ENCODE measurements around the gene ATF7. TPM values are rescaled to one million over a fixed set of nuclear protein-coding genes. Genes with fewer than 3 reads are reported as not detected.
"Not testable (repeated sequence)": the region's sequence is repeated elsewhere in the genome, so short reads cannot be mapped to it uniquely, and the experiment has no call there.

Gene ATF7
- total RNA-seq, 2 experiments from 2014 or later: 13.3 to 14.3 TPM

DNA sequence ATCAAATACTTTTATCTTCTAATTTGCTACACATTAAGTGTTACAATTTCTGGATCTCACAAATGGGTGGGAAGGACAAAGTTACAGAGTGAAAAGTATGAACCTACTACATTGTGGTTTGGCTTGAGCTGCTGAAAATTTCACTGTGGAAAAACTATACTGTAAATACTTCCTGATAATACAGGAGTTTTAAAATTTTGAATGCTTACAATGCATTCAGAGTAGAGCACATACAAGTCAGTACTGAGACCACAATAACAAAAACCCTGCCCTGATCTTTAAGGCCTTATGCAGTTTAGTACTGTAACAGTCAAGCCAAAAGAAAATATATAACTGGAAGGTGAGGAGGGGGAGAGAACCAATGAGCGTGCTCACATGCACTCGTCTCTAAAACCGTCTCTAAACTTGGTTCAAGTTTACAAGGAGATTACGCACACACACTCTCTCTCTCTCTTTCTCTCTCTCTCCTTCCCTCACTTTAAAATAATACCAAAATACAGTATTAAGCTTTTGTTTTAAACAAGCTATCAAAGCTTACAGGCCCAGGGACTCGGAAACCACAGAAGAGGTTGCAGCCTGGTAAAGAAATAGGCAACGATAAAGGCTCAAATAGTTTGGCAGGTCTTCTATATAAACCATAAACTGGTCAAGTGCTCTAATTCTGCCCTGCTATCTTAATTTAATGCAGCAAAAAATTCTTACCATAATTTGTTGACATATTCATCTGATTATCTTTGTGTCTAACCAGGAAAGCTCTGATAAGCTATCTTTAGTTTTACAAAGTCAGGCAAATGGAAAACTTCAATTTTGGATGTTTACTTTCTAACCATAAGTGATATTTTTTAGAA is 58.0 kb downstream of the ATF7 start:
- CTCF ChIA-PET: no interaction called here
- H3K27ac Mint-ChIP-seq: peak overlapping the region; percentile 63
- ATAC-seq (ENCODE audit: poor library complexity): no peak
- H3K9me3 Mint-ChIP-seq: no peaks in the 10 kb centered on the region
- peaks cover 84% of the 10 kb centered on the region for H3K4me1 Mint-ChIP-seq (ENCODE audit: low read depth)
- Histone ChIP-seq H3K9me3 (ENCODE audit: control insufficient read depth in 1 of 2, insufficient read depth in 1 of 2, low read length in 2 of 2) (no peaks in the 10 kb centered on the region), H3K4me1 (ENCODE audit: insufficient read depth, low read length) (peaks cover 38% of the 10 kb centered on the region), H3K27me3 (ENCODE audit: control insufficient read depth in 1 of 2, insufficient read depth in 2 of 2, low read length in 2 of 2) (no peaks in the 10 kb centered on the region), H3K4me3 (ENCODE audit: low read length) (no peak overlapping the region), H3K27ac (ENCODE audit: low read depth in 1 of 2, low read length in 2 of 2) (no peak overlapping the region), H3K36me3 (ENCODE audit: insufficient read depth, low read length) (no peaks in the 10 kb centered on the region)
- POLR2A ChIA-PET: interaction anchor here (0.8 to 1.2 kb wide), 2 partner anchors 67 to 107 kb away, joined by 3 read pairs; partner anchors contain the start of genes ATP5MC2 and TARBP2
- intact Hi-C loops (cut with DNase I, micrococcal nuclease): no loop called here
- H3K36me3 Mint-ChIP-seq (ENCODE audit: low read depth): peaks cover 6% of the 10 kb centered on the region
- TF ChIP-seq, protein P1, sequence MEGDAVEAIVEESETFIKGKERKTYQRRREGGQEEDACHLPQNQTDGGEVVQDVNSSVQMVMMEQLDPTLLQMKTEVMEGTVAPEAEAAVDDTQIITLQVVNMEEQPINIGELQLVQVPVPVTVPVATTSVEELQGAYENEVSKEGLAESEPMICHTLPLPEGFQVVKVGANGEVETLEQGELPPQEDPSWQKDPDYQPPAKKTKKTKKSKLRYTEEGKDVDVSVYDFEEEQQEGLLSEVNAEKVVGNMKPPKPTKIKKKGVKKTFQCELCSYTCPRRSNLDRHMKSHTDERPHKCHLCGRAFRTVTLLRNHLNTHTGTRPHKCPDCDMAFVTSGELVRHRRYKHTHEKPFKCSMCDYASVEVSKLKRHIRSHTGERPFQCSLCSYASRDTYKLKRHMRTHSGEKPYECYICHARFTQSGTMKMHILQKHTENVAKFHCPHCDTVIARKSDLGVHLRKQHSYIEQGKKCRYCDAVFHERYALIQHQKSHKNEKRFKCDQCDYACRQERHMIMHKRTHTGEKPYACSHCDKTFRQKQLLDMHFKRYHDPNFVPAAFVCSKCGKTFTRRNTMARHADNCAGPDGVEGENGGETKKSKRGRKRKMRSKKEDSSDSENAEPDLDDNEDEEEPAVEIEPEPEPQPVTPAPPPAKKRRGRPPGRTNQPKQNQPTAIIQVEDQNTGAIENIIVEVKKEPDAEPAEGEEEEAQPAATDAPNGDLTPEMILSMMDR (IDR thresholded peaks at IDR 0.05): no peak
- no peak for DNase-seq
- H3K4me3 Mint-ChIP-seq: no peak overlapping the region
- no peaks in the 10 kb centered on the region for H3K27me3 Mint-ChIP-seq

- H3K4me3 ChIP-seq (ENCODE audit: low read length); H3K9me3 Mint-ChIP-seq; H3K27ac ChIP-seq (ENCODE audit: low read depth in 1 of 2, low read length in 2 of 2); DNase-seq; H3K36me3 ChIP-seq (ENCODE audit: insufficient read depth, low read length); H3K4me3 Mint-ChIP-seq; H3K36me3 Mint-ChIP-seq (ENCODE audit: low read depth); H3K27ac Mint-ChIP-seq; H3K27me3 Mint-ChIP-seq; H3K27me3 ChIP-seq (ENCODE audit: control insufficient read depth in 1 of 2, insufficient read depth in 2 of 2, low read length in 2 of 2); ATAC-seq (ENCODE audit: poor library complexity); POLR2A ChIA-PET; H3K9me3 ChIP-seq (ENCODE audit: control insufficient read depth in 1 of 2, insufficient read depth in 1 of 2, low read length in 2 of 2): not testable (repeated sequence)
- peaks cover 81% of the 10 kb centered on the region for H3K4me1 Mint-ChIP-seq (ENCODE audit: low read depth)
- H3K4me1 ChIP-seq (ENCODE audit: insufficient read depth, low read length): peaks cover 25% of the 10 kb centered on the region
- intact Hi-C loops (cut with DNase I, micrococcal nuclease): loop anchor here in 1 of 2 experiments (2.0 kb wide), 1 partner anchor 61 kb away; the partner anchor contains the start of gene ATF7
- CTCF ChIA-PET: interaction anchor here (0.7 to 1.2 kb wide), 2 partner anchors 16 to 662 kb away, joined by 3 read pairs; no protein-coding TSS in a partner anchor
Observed at GRCh38 chr12:53565376-53565775, 60.8 kb downstream of the ATF7 start.

DNA sequence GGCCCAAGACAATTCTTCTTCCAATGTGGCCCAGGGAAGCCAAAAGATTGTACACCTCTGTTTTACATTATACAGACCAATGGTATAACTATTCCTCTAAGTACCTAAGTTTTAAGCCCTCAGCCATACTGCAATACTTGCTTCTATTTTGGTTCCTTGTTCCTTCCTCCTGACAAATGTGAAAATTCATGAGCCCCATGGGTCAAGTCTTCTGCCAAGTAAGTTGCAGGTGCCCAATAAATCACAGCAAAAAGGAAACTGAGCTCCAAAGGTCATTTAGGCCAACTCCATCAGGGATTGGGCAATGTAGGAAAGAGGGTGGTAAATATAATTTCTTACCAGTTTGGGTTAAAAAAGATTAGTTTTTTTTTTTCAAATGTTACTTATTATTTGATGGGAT is 61.2 kb downstream of the ATF7 start:
- H3K4me1 Mint-ChIP-seq (ENCODE audit: low read depth): peaks cover 77% of the 10 kb centered on the region
- DNase-seq: no peak
- TF ChIP-seq, protein P1 (IDR thresholded peaks at IDR 0.05): no peak
- H3K27ac ChIP-seq (ENCODE audit: low read depth in 1 of 2, low read length in 2 of 2): no peak overlapping the region
- no peaks in the 10 kb centered on the region for H3K27me3 Mint-ChIP-seq
- H3K4me1 ChIP-seq (ENCODE audit: insufficient read depth, low read length): peaks cover 25% of the 10 kb centered on the region
- H3K4me3 Mint-ChIP-seq: peak overlapping the region; percentile 64
- intact Hi-C loops (cut with DNase I, micrococcal nuclease): loop anchor here in 1 of 2 experiments (2.0 kb wide), 1 partner anchor 62 kb away; the partner anchor contains the start of gene ATF7
- CTCF ChIA-PET: interaction anchor here (0.7 to 1.2 kb wide), 2 partner anchors 16 to 662 kb away, joined by 3 read pairs; no protein-coding TSS in a partner anchor
- no peaks in the 10 kb centered on the region for H3K9me3 ChIP-seq (ENCODE audit: control insufficient read depth in 1 of 2, insufficient read depth in 1 of 2, low read length in 2 of 2)
- ATAC-seq (ENCODE audit: poor library complexity): no peak
- H3K27ac Mint-ChIP-seq: peak overlapping the region; percentile 2
- POLR2A ChIA-PET: no interaction called here
- no peaks in the 10 kb centered on the region for H3K9me3 Mint-ChIP-seq
- H3K36me3 ChIP-seq (ENCODE audit: insufficient read depth, low read length): no peaks in the 10 kb centered on the region
- H3K4me3 ChIP-seq (ENCODE audit: low read length): no peak overlapping the region
- peaks cover 7% of the 10 kb centered on the region for H3K36me3 Mint-ChIP-seq (ENCODE audit: low read depth)
- H3K27me3 ChIP-seq (ENCODE audit: control insufficient read depth in 1 of 2, insufficient read depth in 2 of 2, low read length in 2 of 2): no peaks in the 10 kb centered on the region

Data from CD4-positive, alpha-beta T cell (primary cell).